ENCODE measurements around the gene DAB2.

- TF ChIP-seq EZH2 (IDR thresholded peaks at IDR 0.05; ENCODE audit: low read length, unreplicated experiment), result no peak
- TF ChIP-seq CTCF (conservative IDR thresholded peaks at IDR 0.05; ENCODE audit: low read depth, low read length), result no peak
Observed at GRCh38 chr5:39464088-39464487, 39.3 kb upstream of the DAB2 start.
